Kidney tubule cell (primary cell): ENCODE results near the gene BAD.
"Not testable (repeated sequence)": the region's sequence is repeated elsewhere in the genome, so short reads cannot be mapped to it uniquely, and the experiment has no call there.

Experiments
- DNase-seq: peaks from one replicate; pipeline ENCODE4 v3.0.0-alpha.2; 2018; ENCODE audit warnings: low spot score

Gene BAD

DNA sequence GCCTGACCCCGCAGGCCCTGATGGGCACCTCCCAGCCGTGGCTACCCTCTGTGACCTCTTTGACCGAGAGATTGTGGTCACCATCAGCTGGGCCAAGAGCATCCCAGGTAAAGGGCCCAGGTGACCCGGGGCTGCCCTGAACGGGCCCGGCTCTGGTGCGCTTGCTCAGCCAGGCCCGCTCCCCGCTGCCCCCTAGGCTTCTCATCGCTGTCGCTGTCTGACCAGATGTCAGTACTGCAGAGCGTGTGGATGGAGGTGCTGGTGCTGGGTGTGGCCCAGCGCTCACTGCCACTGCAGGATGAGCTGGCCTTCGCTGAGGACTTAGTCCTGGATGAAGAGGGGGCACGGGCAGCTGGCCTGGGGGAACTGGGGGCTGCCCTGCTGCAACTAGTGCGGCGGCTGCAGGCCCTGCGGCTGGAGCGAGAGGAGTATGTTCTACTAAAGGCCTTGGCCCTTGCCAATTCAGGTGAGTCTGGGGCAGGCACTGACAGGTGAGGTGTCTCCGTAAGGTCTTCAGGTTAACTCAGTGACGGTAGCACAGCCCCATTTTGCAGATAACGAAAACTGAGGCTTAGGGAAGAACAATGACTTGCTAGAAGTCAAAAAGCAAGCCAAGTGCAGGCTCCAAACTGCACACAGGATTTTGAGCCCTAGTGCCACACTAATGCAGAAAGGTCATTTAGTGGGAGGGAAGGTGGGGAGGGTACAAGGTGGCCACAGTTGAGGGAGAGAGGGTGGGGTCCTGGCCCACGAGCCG lies 30.5 kb upstream of the BAD start:
- no peak for DNase-seq

DNA sequence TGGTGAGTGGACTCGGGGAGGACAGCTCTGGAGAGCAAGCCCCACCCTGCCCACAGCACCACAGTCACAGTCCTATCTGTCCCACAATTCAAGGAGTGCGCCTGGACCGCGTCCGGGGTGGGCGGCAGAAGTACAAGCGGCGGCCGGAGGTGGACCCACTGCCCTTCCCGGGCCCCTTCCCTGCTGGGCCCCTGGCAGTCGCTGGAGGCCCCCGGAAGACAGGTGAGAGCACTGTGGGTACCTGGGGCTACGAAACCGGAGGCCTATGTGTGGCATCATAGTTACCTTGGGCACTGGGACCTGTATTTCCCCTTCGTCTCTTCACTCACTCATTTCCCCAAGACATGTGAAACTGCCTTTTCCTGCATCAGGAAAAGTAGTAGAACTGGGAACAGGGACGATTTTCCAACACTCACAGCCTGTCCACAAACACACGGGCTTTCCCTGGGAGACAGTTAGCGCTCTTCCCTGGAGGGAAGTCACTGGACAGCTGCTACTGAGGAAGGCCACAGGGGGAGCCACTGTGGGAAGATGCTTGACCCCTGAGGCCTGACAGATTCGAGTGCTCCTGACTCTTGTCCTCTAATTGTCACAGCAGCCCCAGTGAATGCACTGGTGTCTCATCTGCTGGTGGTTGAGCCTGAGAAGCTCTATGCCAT lies 29.8 kb upstream of the BAD start:
- DNase-seq: no peak

DNA sequence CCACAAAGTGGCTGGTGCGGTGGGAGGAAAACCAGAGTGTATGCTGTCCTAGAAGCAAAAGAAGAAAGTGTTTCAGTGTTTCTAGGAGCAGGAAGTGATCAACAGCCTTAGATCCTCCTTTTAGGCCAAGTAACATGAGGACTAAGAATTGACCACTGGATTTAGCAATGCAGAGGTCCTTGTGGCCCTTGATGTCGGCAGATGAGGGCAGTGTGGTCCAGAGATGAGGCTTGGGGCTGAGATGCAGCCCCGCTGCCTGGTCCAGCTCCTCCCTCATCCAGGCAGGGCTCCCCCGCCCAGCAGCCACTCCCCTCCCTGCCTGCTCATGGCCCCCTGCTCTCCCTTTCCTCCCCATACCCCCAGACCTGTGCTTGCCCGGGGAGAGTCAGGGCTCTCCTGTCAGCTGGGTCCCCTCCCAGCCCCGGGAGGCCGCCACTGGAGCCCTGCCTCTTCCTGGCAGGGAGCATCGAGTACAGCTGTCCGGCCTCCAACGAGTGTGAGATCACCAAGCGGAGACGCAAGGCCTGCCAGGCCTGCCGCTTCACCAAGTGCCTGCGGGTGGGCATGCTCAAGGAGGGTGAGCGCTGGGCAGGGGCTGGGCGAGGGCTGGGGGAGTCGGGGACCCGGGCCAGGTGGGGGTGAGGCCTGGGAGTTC lies 29.2 kb upstream of the BAD start:
- no peak for DNase-seq

DNA sequence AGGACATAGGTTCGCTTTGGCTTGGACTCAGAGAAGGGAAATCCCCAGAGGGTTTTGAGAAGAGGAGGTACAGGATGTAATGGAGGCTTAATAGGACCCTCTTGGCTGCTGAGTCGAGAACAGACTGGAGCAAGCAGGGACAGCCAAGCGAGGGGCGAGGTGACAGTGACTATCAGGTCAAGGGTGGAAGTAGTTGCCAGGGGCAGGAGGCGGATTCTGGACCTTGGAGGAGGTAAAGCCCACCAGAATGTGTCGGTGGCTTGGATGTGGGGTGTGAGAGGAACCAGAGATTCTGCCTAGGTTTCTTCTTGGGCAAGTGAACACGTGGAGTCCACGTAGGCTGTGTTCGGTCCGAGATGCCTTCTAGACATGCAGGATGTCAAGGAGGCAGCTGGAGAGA lies 28.5 kb upstream of the BAD start:
- no peak for DNase-seq

DNA sequence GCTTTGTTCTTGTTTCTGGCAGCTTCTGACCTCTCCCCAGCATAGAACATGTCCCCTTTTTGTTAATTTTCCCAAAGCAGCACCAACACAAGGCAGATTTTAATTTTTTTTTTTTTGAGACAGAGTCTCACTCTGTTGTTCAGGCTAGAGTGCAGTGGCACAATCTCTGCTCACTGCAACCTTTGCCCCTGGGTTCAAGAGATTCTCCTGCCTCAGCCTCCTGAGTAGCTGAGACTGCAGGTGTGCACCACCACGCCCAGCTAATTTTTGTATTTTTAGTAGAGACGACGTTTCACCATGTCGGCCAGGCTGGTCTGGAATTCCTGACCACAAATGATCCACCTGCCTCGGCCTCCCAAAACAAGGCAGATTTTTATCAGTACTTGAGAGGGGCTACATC lies 23.3 kb upstream of the BAD start:
- not testable (repeated sequence) for DNase-seq

DNA sequence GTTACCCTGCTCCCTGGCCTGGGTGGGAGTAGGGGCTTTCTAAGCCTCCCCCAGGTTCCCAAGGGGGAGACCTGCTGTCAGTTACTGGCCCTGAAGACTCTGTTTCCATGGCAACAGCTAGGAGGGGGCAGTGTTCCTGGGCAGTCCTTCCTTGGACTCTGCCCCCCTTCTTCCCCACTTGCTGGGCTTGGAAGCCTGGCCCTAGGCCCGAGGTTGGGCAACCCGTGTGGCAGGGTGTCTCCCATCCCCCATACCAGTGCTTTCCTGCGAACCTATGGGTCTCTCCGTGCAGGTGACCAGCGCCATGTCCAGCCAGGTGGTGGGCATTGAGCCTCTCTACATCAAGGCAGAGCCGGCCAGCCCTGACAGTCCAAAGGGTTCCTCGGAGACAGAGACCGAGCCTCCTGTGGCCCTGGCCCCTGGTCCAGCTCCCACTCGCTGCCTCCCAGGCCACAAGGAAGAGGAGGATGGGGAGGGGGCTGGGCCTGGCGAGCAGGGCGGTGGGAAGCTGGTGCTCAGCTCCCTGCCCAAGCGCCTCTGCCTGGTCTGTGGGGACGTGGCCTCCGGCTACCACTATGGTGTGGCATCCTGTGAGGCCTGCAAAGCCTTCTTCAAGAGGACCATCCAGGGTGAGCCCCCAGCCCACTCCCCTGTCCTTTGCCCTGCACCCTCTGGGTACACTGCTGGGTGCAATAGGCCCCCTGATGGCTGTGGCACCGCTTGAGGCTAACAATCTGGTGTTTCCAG lies 22.6 kb upstream of the BAD start:
- DNase-seq: peak; percentile 44

DNA sequence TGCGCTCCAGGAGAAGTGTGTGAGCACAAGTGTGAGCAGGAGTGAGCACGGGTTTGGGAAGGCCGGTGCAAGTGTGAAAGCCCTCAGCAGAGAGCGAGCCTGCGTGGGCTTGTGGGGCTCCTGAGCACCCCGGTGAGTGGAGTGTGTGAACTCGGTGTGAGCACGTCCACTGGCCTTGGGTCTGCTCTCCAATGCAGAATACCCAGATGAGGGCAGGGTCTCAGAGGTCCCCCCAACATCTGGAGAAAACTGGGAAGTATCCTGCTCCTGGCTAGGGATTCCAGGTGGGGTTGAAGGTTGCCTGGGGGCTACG lies 22.1 kb upstream of the BAD start:
- no peak for DNase-seq

DNA sequence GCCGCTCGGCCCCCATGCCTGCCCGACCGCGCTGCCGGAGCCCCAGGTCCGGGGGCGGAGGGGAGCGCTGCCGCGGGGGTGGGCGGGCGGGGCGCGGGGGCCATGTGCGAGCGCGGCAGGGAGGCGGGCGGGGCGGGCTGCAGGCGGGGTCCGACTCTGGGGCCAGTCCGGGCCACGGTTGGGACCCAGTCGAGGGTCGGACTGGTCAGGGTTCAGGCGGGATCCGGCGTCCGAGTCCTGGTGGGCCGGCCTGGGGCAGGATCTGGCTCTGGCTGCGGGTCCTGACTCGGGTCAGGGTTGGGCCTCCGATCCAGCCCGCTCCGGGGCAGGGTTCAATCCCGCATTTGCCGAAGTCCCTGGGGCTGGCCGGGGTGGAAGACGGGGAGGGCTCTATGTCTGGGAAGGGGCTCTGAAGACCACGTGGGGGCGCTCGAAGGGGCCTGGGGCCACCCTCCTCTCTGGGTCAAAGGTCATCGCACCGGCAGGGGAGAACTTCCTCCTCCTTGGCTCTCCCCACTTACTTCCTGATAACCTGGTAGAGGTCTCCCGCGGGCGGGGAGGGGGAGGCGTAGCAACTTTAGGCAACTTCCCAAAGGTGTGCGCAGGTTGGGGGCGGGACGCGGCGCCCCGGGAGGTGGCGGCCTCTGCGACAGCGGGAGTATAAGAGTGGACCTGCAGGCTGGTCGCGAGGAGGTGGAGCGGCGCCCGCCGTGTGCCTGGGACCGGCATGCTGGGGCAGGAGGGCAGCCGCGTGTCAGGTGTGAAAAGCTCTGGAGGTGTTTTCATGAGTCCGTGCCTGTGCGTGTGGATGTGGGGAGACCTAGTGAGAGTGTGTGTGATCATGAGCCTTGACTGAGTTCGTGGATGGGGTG lies 21.5 kb upstream of the BAD start:
- peak; percentile 75 for DNase-seq

DNA sequence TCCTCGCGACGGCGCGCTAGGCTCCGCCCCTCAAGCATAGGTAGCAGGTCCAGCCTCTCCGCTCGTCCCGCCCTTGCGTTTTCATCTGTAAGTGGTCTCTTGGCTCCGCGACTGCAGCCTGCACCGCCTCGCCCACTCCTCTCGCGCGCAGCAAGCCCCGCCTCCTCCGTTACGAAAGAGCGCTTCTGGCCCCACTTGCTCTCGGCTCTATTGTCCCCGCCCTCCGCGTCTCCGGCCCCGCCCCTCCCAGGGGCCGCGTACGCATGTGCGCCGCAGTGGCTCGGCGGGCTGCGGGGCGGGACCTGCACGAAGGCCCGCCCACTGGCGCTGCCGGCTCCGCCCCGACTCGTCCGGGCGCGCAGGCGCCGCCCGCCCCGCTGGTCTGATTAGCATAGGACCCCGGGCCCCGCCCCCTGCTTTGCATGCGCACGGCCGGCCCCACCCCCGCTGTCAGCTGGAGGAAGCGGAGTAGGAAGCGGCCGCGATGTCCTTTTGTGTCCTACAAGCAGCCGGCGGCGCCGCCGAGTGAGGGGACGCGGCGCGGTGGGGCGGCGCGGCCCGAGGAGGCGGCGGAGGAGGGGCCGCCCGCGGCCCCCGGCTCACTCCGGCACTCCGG lies 20.7 kb upstream of the BAD start, which contains the start of gene ESRRA:
Gene ESRRA (plus strand): TSS at position 450 of the 616 bp plus-strand sequence. CDS start 1,656 bp downstream, outside the sequence.
- DNase-seq: peak; percentile 98

DNA sequence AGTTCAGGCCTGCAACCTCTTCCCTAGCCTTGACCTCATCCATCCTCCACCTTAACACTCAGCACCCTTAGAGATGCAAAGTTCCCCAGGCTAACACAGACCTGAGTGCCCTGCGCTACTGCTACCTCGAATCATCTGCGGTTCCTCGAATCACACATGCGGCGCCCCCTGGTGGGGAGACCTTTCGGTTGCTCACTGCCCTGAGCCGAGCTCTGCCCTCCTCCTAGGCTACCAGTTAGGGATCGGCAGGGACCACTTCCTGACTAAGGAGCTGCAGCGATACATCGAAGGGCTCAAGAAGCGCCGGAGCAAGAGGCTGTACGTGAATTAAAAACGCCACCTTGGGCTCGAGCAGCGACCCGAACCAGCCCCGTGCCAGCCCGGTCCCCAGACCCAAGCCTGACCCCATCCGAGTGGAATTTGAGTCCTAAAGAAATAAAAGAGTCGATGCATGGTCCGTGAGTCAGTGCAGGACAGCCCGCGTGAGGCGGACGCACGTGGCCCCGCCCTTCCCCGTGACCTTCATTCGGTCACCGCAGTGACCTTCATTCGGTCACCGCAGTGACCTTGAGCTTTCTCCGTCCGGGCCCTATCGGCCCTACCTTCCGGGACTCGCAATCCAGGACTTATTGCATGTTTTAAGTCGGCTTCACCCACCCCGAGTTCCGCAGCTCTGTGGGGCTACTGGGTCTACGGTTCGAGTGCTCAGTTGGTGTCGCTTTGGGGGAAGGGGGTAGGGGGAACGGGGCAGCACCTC lies 20.0 kb upstream of the BAD start:
- DNase-seq: peak; percentile 92

DNA sequence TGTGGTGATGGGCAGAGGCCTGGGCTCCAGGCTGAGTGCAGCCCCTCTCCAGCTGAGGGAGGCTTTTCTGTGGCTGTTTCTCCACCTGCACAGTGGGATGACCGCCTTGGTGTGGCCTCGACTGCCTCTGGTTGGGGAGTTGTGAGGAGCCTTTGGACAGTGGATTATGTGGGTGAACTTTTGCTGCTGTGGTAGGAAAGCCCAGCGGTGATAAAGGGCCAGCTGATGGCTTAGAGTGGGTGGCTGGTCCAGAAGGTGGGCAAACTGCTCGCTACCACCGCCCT lies 19.5 kb upstream of the BAD start:
- DNase-seq: no peak

DNA sequence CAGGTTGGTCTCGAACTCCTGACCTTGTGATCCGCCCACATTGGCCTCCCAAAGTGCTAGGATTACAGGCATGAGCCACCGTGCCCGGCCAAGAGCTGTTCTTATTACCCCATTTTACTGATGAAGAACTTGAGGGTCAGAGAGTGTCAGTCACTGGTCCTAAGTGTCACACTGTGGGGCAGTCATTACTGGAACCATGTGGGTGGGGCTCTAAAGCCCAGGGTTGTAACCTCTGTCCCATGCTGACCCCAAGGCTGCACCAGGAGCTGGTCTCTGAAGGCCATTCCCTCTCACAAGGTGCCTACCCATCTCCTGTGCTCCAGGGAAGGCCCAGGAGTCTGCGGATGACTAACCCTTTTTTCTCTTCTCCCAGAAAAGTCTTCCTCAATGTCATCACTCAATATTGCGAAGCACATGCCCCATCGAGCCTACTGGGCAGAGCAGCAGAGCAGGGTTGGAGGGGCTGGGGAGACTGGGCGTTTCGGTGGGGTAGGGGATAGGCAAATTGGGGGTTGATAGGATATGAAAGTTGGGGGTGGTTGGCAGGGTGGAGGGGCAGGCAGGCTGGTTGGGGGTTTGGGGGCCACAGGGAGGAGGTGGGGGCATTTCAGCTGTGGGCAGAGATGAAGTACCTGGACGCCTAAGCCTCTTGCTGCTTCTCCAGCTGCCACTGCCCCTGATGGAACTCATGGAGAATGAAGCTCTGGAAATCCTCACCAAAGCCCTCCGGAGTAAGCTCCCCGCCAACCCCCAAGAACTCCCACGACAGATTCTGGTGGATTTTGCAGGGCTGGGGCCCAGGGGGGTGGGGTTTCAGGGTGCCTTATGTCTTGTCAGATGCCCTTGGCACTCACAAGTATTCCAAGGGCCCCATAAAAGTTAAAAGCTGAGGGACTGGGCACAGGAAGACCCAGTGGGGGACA lies 18.9 kb upstream of the BAD start:
- DNase-seq: no peak

DNA sequence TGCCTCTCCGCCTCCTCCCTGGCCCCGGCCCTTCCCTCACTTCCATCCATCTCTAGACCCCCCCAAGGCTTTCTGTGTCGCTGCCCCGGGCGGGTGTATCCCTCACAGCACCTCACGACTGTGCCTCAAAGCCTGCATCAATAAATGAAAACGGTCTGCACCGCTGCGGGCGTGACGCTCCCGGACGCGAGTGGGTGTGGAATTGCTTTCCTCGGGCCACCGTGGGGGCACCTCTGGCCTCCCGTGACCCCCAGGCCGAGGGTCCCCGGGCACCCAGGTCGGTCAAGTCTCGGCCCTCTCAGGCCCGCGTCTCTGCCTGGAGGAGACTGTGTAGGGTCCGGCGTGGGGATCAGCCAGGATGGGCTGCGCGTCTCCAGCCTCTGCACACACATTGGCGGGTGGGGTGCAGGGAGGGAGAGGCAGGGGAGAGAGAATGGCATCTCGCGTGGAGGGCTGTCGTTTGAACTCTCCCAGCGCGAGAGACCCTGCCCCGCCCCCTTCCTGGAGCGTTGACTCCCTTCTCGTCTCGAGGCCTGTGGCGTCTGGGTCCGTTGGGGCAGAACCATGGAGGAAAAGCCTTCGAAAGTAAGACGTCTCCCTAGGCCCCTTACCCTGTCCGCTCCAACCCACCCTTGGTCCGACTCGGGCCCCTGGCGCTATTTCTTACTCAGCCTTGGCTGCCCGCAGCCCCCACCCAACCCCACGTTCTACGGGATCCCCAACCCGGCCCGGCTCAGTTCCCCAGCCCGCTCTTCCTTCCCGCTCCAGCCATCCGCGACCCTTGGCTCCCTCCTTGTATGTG lies 15.6 kb upstream of the BAD start, which contains the start of gene CATSPERZ:
Gene CATSPERZ (plus strand): TSS at position 512 of the 802 bp plus-strand sequence. CDS start 53 bp downstream, at position 565.
- DNase-seq: no peak

DNA sequence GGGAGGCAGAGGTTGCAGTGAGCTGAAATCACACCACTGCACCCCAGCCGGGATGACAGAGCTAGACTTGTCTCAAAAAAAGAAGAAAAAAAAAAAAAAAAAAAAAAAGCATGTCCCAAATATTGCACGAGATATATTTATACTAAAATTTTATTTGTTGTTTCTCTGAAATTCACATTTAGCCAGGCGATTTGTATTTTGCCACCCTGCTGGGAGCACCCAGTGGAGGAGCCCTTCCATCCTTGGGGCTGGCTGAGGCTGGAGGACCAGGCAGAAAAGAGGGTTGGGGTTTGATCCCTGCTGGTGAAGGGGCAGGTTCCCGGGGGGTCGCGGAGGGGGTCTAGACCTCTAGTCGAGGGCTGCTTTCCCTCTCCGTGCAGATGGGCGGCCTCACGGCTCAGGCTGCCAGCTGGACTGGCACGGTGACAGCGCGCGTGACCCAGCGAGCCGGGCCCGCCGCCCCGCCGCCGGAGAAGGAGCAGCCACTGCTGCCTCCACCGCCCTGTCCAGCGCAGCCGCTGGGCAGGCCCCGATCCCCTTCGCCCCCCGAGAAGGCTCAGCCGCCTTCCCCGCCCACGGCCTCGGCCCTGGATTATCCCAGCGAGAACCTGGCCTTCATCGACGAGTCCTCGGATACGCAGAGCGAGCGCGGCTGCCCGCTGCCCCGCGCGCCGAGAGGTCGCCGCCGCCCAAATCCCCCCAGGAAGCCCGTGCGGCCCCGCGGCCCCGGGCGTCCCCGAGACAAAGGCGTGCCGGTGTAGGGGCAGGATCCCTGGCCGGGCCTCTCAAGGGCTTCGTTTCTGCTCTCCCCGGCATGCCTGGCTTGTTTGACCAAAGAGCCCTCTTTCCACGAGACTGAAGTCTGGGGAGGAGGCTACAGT lies 14.7 kb upstream of the BAD start:
- no peak for DNase-seq

DNA sequence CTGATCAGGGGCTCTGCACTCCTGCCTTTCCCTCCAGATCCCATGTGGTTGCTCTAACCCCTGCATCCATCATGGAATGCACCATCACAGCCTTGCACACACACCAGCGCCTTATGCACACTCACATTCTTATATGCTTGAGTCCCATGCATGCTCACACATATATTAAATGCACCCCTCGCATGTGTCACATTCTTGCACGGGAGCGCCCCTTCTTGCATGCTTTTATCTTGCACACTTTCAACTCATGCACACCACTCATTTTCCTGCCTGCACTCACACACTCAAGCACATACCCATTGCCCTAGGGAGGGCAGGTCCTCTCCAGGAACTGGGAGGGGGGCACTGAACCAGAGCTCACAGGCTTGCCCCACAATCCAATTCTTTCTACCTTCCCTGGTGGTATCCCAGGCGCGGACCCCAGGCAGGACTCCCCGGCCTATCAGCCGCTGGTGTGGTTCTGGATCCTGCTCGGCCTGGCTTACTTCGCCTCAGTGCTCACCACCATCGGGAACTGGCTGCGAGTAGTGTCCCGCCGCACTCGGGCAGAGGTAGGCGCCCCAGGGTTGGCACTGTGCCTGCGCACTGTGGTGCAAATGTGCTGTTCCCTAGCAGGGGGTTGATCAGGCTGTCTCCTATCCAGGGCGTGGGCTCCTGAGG lies 13.4 kb upstream of the BAD start:
- DNase-seq: peak; percentile 67

DNA sequence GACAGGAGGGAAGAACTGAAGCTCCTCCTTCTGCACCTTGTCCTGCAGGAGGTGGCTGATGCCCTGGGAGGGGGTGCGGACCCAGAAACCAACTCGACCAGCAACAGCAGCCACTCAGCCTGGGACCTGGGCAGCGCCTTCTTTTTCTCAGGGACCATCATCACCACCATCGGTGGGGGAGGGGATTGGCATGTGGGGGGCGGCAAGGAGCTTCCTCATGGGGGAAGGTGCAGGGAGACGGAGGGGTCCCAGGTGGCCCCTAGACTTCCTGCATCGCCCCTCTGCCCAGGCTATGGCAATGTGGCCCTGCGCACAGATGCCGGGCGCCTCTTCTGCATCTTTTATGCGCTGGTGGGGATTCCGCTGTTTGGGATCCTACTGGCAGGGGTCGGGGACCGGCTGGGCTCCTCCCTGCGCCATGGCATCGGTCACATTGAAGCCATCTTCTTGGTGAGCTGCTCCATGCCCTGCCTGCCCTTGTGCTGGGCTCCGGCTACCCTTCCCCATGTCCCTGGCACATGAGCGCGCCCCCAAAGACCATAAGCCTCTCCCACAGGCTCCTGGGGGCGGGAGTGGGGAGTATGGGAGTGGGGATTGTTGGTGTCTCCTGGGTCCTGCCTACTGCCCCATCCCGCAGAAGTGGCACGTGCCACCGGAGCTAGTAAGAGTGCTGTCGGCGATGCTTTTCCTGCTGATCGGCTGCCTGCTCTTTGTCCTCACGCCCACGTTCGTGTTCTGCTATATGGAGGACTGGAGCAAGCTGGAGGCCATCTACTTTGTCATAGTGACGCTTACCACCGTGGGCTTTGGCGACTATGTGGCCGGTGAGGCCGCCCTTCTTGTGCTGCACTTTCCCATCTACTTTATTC lies 12.6 kb upstream of the BAD start:
- no peak for DNase-seq
